ENCODE measurements around the gene ZNF674. TPM values are rescaled to one million over a fixed set of nuclear protein-coding genes. Genes with fewer than 3 reads are reported as not detected.
A peak's percentile ranks its signal among the peaks of the same experiment; 100 is the strongest.

ZNF674 gene
- total and polyA plus RNA-seq, 10 of the 15 experiments (the other 5 are each of a cell fraction or from before 2014, with no cell fraction given), result 1.0 to 3.7 (median 1.8) TPM

- TF ChIP-seq MEF2B (IDR thresholded peaks at IDR 0.05; ENCODE audit: partially characterized antibody, poor library complexity, severe bottlenecking), result no peak
- no peak for TF ChIP-seq RB1 (IDR thresholded peaks at IDR 0.05; ENCODE audit: borderline replicate concordance)
- no peak for TF ChIP-seq TARDBP (IDR thresholded peaks at IDR 0.05; ENCODE audit: borderline replicate concordance)
- TF ChIP-seq CBFB (IDR thresholded peaks at IDR 0.05; ENCODE audit: low read depth), result no peak
- no peak for TF ChIP-seq SIN3A (IDR thresholded peaks at IDR 0.05; ENCODE audit: low read depth, low read length)
- TF ChIP-seq SUZ12 (IDR thresholded peaks at IDR 0.05; ENCODE audit: unreplicated experiment), result no peak
- peak; percentile 47 for TF ChIP-seq MTA2 (IDR thresholded peaks at IDR 0.05; ENCODE audit: low read depth)
- TF ChIP-seq CUX1 (IDR thresholded peaks at IDR 0.05; ENCODE audit: insufficient replicate concordance, low read depth, low read length), result no peak
- TF ChIP-seq TCF3 (IDR thresholded peaks at IDR 0.05; ENCODE audit: borderline replicate concordance, insufficient read depth, low read depth, low read length), result no peak
- no peak for TF ChIP-seq SP1 (IDR thresholded peaks at IDR 0.05; ENCODE audit: low read depth, low read length)
- TF ChIP-seq YY1 (IDR thresholded peaks at IDR 0.05; ENCODE audit: low read depth, low read length), result no peak
- TF ChIP-seq HDAC2 (IDR thresholded peaks at IDR 0.05), result no peak
- TF ChIP-seq NR2C1 (IDR thresholded peaks at IDR 0.05), result no peak
- no peak for TF ChIP-seq BCL3 (IDR thresholded peaks at IDR 0.05; ENCODE audit: borderline replicate concordance, insufficient read depth, low read depth, low read length, poor library complexity, severe bottlenecking)
- TF ChIP-seq POU2F2 (IDR thresholded peaks at IDR 0.05; ENCODE audit: borderline replicate concordance, low read depth, low read length), result no peak
- TF ChIP-seq JUNB (IDR thresholded peaks at IDR 0.05), result peak; percentile 85
- no peak for TF ChIP-seq BMI1 (IDR thresholded peaks at IDR 0.05; ENCODE audit: borderline replicate concordance)
- TF ChIP-seq JUND (IDR thresholded peaks at IDR 0.05; ENCODE audit: low read depth, low read length), result peak; percentile 82
- TF ChIP-seq BHLHE40 (IDR thresholded peaks at IDR 0.05; ENCODE audit: borderline replicate concordance in 1 of 2, low read depth in 2 of 2, low read length in 1 of 2), result peak; percentile 51 to 54; a peak in 3 of 4 replicates
- TF ChIP-seq EGR1 (IDR thresholded peaks at IDR 0.05; ENCODE audit: borderline replicate concordance in 1 of 2, low read depth in 2 of 2, low read length in 2 of 2), result no peak
- peak; percentile 45; the same call in 1 of the 2 replicates for TF ChIP-seq NFIC (IDR thresholded peaks at IDR 0.05; ENCODE audit: low read depth, low read length)
- TF ChIP-seq ZNF687 (IDR thresholded peaks at IDR 0.05), result no peak
Observed at GRCh38 chrX:46587158-46587557, 41.9 kb upstream of the ZNF674 start (continued).

Data from GM12878 (cell line).